IMR-90 (cell line): ENCODE results near the gene ATXN1. TPM values are rescaled to one million over a fixed set of nuclear protein-coding genes. Genes with fewer than 3 reads are reported as not detected.

ENCODE experiments used
- ATAC-seq: fragments of 200-7000 bp; cut with Tn5 transposase; 2 replicates; pipeline ENCODE4 v1.9.1; 2020; ENCODE audit warnings: low read depth, mild to moderate bottlenecking, moderate library complexity
- BruUV-seq: library from RNA; stranded (reverse); fragments of 400-500 nt; replicated peaks from 2 replicates; lab custom pipeline; 2021; lab: Mats Ljungman, UMichigan
- CTCF ChIA-PET: fragments of 300-600 bp; formaldehyde crosslinking; extraction: SDS; loops from one replicate; lab custom pipeline; 2021; ENCODE audit warnings: antibody characterized with exemption; lab: Yijun Ruan, JAX
- POLR2A ChIA-PET: fragments of 300-600 bp; sonication (Branson Sonifier 250); formaldehyde crosslinking; loops from one replicate; lab custom pipeline; 2022; ENCODE audit warnings: antibody characterized with exemption; ENCODE audit not compliant: unreplicated experiment; lab: Charles Lee
- DNase-seq: peaks from one replicate; pipeline ENCODE4 v3.0.0; 2013
- H2AFZ ChIP-seq: replicated peaks from 2 replicates; pipeline ENCODE3; 2013; ENCODE audit warnings: low read length, mild to moderate bottlenecking; ENCODE audit not compliant: poor library complexity
- H2AK5ac ChIP-seq: 2 replicates; pipeline ENCODE4 v1.6.1; 2013; ENCODE audit warnings: low read depth, low read length, inconsistent platforms
- H2AK9ac ChIP-seq: replicated peaks from 2 replicates; pipeline ENCODE3; 2013; ENCODE audit warnings: mild to moderate bottlenecking, low read depth, low read length, moderate library complexity; ENCODE audit not compliant: poor library complexity
- H2BK120ac ChIP-seq: 2 replicates; pipeline ENCODE4 v1.6.1; 2013; ENCODE audit warnings: low read depth, low read length, inconsistent platforms
- H2BK15ac ChIP-seq: 3 replicates; pipeline ENCODE4 v1.6.1; 2013; ENCODE audit warnings: low read depth, low read length, inconsistent platforms
- H2BK20ac ChIP-seq: 2 replicates; pipeline ENCODE4 v1.6.1; 2013; ENCODE audit warnings: low read depth, mild to moderate bottlenecking, inconsistent platforms, low read length, moderate library complexity
- H2BK5ac ChIP-seq: 2 replicates; pipeline ENCODE4 v1.6.1; 2013; ENCODE audit warnings: mild to moderate bottlenecking, low read depth, low read length, inconsistent platforms; ENCODE audit not compliant: poor library complexity, severe bottlenecking
- H3K14ac ChIP-seq: replicated peaks from 2 replicates; pipeline ENCODE4 v1.6.1; 2013; ENCODE audit warnings: low read depth, low read length, inconsistent platforms
- H3K18ac ChIP-seq: 2 replicates; pipeline ENCODE4 v1.6.1; 2013; ENCODE audit warnings: low read depth, low read length, control low read depth
- H3K23ac ChIP-seq: 2 replicates; pipeline ENCODE4 v1.6.1; 2013; ENCODE audit warnings: low read depth, low read length, inconsistent platforms
- H3K27ac ChIP-seq: 2 replicates; pipeline ENCODE4 v1.5.1; 2013; ENCODE audit warnings: mild to moderate bottlenecking, control low read depth, low read length; ENCODE audit not compliant: insufficient read depth
- H3K27me3 ChIP-seq: 2 replicates; pipeline ENCODE4 v1.6.1; 2013; ENCODE audit warnings: low read length; ENCODE audit not compliant: control insufficient read depth, insufficient read depth
- H3K36me3 ChIP-seq: 2 replicates; pipeline ENCODE4 v1.6.1; 2013; ENCODE audit warnings: low read length, mixed read lengths; ENCODE audit not compliant: control insufficient read depth, insufficient read depth
- H3K4ac ChIP-seq: 2 replicates; pipeline ENCODE4 v1.6.1; 2013; ENCODE audit warnings: low read depth, low read length, inconsistent platforms
- H3K4me1 ChIP-seq: 2 replicates; pipeline ENCODE4 v1.6.1; 2013; ENCODE audit warnings: low read length, mixed read lengths; ENCODE audit not compliant: control insufficient read depth, insufficient read depth
- H3K4me2 ChIP-seq: 2 replicates; pipeline ENCODE4 v1.6.1; 2013; ENCODE audit warnings: low read depth, mild to moderate bottlenecking, control low read depth, low read length, moderate library complexity
- H3K4me3 ChIP-seq: 2 replicates; pipeline ENCODE4 v1.5.1; 2013; ENCODE audit warnings: low read depth, mild to moderate bottlenecking, control low read depth, low read length, moderate library complexity; ENCODE audit not compliant: insufficient read depth
- H3K56ac ChIP-seq: 2 replicates; pipeline ENCODE4 v1.6.1; 2013; ENCODE audit warnings: low read length, inconsistent platforms; ENCODE audit not compliant: insufficient read depth; ENCODE audit errors: extremely low read depth
- H3K79me1 ChIP-seq, 2 experiments: 2 replicates each; pipeline ENCODE4 v1.6.1; 2013; ENCODE audit warnings: low read length in 2 of 2, inconsistent platforms in 1 of 2, low read depth in 1 of 2
- H3K9ac ChIP-seq: 2 replicates; pipeline ENCODE4 v1.6.1; 2013; ENCODE audit warnings: low read depth, low read length, control low read depth
- H3K9me1 ChIP-seq: 2 replicates; pipeline ENCODE4 v1.6.1; 2013; ENCODE audit warnings: low read length, inconsistent platforms; ENCODE audit not compliant: insufficient read depth
- H3K9me3 ChIP-seq: 2 replicates; pipeline ENCODE4 v1.6.1; 2013; ENCODE audit warnings: low read length; ENCODE audit not compliant: control insufficient read depth, insufficient read depth
- H4K20me1 ChIP-seq: 2 replicates; pipeline ENCODE4 v1.6.1; 2013; ENCODE audit warnings: low read length, inconsistent platforms; ENCODE audit not compliant: insufficient read depth
- H4K5ac ChIP-seq: 2 replicates; pipeline ENCODE4 v1.6.1; 2013; ENCODE audit warnings: mild to moderate bottlenecking, low read depth, low read length, control low read depth
- H4K8ac ChIP-seq, 2 experiments: 2 replicates each; pipeline ENCODE4 v1.6.1; 2013; ENCODE audit warnings: low read depth in 2 of 2, low read length in 2 of 2, control low read depth in 1 of 2, inconsistent platforms in 1 of 2
- H4K91ac ChIP-seq: 2 replicates; pipeline ENCODE4 v1.6.1; 2013; ENCODE audit warnings: low read depth, low read length, inconsistent platforms; ENCODE audit not compliant: insufficient read depth
- BHLHE40 ChIP-seq: fragments of 150-350 bp; IDR thresholded peaks from 2 replicates; pipeline ENCODE4 v1.6.1; 2016; ENCODE audit warnings: mild to moderate bottlenecking, low read depth, low read length
- NFE2L2 ChIP-seq: fragments of 150-350 bp; IDR thresholded peaks from 2 replicates; pipeline ENCODE4 v1.6.1; 2016; ENCODE audit warnings: low read depth, mild to moderate bottlenecking, low read length
- POLR2A ChIP-seq: IDR thresholded peaks from 2 replicates; pipeline ENCODE4 v1.6.1; 2012; ENCODE audit warnings: mild to moderate bottlenecking, low read depth, low read length
- RAD21 ChIP-seq: IDR thresholded peaks from 2 replicates; pipeline ENCODE4 v1.6.1; 2012; ENCODE audit warnings: low read length, improper control_type of control experiment
- WGBS, 2 experiments: methylation state at CpG; one replicate each; pipeline versions ENCODE4 v1.1.5 to v1.1.7; 2013; ENCODE audit warnings: missing lambda C conversion rate in 2 of 2; ENCODE audit not compliant: insufficient read length in 1 of 2; ENCODE audit errors: extremely low coverage in 2 of 2; 5-methylcytosine and 5-hydroxymethylcytosine counted together
- dilution Hi-C: fragments of 300-500 bp; cut with HindIII; formaldehyde crosslinking; loops from one replicate; pipeline ENCODE4 v1.14.3; 2018; ENCODE audit warnings: low sequenced_read_pairs; ENCODE audit not compliant: unreplicated experiment
- in situ Hi-C: fragments of 300-500 bp; cut with MboI; formaldehyde crosslinking; loops from 3 replicates; pipeline ENCODE4 v1.14.3; 2019; ENCODE audit warnings: low sequenced_read_pairs, inconsistent platforms, mixed read lengths
- intact Hi-C: fragments of 100-400 bp; cut with micrococcal nuclease; formaldehyde crosslinking; loops from 2 replicates; pipeline ENCODE4 v1.10.0; 2022
- polyA plus RNA-seq, 3 experiments: library from polyadenylated mRNA; depleted of rRNA; stranded (reverse); fragments of >200 nt; gene quantifications; 2 replicates each; pipeline ENCODE4 v1.2.3, GENCODE V29; 2012; ENCODE audit warnings: low replicate concordance in 1 of 3
- total RNA-seq: library from RNA; depleted of rRNA; stranded (reverse); fragments of >200 nt; gene quantifications from 2 replicates; pipeline ENCODE4 v1.2.3, GENCODE V29; 2012
- TF ChIP-seq, protein P1 (sequence below): conservative IDR thresholded peaks from 2 replicates; pipeline ENCODE4 v1.5.1; 2012; ENCODE audit warnings: mild to moderate bottlenecking, low read depth, low read length, improper control_type of control experiment

Gene ATXN1
- total and polyA plus RNA-seq, 2 of the 4 experiments (the other 2 are of a cell fraction) = 7.3 to 11.1 TPM

DNA sequence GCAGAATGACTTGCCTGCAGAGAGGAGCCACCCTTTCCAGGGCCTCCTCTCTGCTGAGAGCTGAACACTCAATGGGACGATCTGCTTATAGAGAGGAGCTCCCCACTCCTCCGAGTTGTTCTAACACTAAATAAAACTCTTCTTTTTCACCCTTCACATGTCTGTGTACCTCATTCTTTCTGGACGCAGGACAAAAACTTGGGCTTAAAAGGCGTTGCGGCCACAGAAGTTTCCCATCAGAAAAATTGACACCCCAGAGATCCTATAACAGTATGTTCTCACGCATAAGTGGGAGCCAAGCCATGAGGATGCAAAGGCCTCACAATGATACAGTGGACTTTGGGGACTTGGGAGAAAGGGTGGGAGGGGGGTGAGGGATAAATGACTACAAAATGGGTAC is 401.7 kb downstream of the ATXN1 start:
- Histone ChIP-seq H3K18ac (no peak overlapping the region), H3K4me3 (no peak overlapping the region), H2AFZ (no peak overlapping the region), H3K4ac (no peak overlapping the region), H2AK5ac (no peak overlapping the region), H3K27ac (no peak overlapping the region), H3K27me3 (no peaks in the 10 kb centered on the region), H2BK120ac (no peak overlapping the region), H2BK20ac (no peak overlapping the region), H3K23ac (no peak overlapping the region), H3K9ac (no peak overlapping the region), H4K5ac (no peak overlapping the region), H3K4me1 (no peaks in the 10 kb centered on the region), H3K4me2 (no peak overlapping the region), H2AK9ac (no peak overlapping the region), H2BK15ac (no peak overlapping the region), H3K9me1 (no peaks in the 10 kb centered on the region), H4K8ac (no peak overlapping the region), H3K9me3 (no peaks in the 10 kb centered on the region), H4K91ac (no peak overlapping the region), H2BK5ac (no peak overlapping the region), H4K20me1 (no peaks in the 10 kb centered on the region), H3K79me1 (no peaks in the 10 kb centered on the region), H3K14ac (no peak overlapping the region), H3K36me3 (peaks cover 5% of the 10 kb centered on the region; the same call in 1 of the 2 replicates), H3K56ac (no peak overlapping the region)
- DNase-seq = no peak
- ChIA-PET POLR2A (no interaction called here), CTCF (no interaction called here)
- in situ Hi-C loops = no loop called here
- intact Hi-C loops = no loop called here
- 78% methylated on average over 3 of the region's 6 CpGs; no CpG with 5 or more reads in 1 of the 2 experiments for WGBS, 2 experiments
- no TSS peak for BruUV-seq
- TF ChIP-seq POLR2A (no peak), BHLHE40 (no peak), NFE2L2 (no peak), RAD21 (no peak)
- TF ChIP-seq, protein P1, sequence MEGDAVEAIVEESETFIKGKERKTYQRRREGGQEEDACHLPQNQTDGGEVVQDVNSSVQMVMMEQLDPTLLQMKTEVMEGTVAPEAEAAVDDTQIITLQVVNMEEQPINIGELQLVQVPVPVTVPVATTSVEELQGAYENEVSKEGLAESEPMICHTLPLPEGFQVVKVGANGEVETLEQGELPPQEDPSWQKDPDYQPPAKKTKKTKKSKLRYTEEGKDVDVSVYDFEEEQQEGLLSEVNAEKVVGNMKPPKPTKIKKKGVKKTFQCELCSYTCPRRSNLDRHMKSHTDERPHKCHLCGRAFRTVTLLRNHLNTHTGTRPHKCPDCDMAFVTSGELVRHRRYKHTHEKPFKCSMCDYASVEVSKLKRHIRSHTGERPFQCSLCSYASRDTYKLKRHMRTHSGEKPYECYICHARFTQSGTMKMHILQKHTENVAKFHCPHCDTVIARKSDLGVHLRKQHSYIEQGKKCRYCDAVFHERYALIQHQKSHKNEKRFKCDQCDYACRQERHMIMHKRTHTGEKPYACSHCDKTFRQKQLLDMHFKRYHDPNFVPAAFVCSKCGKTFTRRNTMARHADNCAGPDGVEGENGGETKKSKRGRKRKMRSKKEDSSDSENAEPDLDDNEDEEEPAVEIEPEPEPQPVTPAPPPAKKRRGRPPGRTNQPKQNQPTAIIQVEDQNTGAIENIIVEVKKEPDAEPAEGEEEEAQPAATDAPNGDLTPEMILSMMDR = no peak
- ATAC-seq = no peak
- dilution Hi-C loops = no loop called here
